ENCODE measurements around the gene RORC. TPM values are rescaled to one million over a fixed set of nuclear protein-coding genes. Genes with fewer than 3 reads are reported as not detected.
A peak's percentile ranks its signal among the peaks of the same experiment; 100 is the strongest.
"Not testable (repeated sequence)": the region's sequence is repeated elsewhere in the genome, so short reads cannot be mapped to it uniquely, and the experiment has no call there.

Gene RORC
- total RNA-seq, 1 donor from 2014 or later = 3.9 TPM

- no peak for DNase-seq (ENCODE audit: low read depth)
Measured at GRCh38 chr1:151805066-151805820, 26.4 kb downstream of the RORC start, which contains the start of gene LINGO4. TSS of gene LINGO4 (minus strand) at chr1:151805419. CDS start at chr1:151802704, 2,715 bp downstream.

- no peak for DNase-seq (ENCODE audit: low read depth)
Measured at GRCh38 chr1:151803915-151804314, 27.7 kb downstream of the RORC start.

GRCh38 chr1:151803164-151803563 is 28.4 kb downstream of the RORC start:
- DNase-seq (ENCODE audit: low read depth) = no peak

- no peak for DNase-seq (ENCODE audit: low read depth)
Measured at GRCh38 chr1:151802372-151802771, 29.2 kb downstream of the RORC start.

- no peak for DNase-seq (ENCODE audit: low read depth)
Measured at GRCh38 chr1:151801846-151802245, 29.8 kb downstream of the RORC start.

GRCh38 chr1:151801310-151801820 is 30.2 kb downstream of the RORC start:
- no peak for DNase-seq (ENCODE audit: low read depth)

- DNase-seq (ENCODE audit: low read depth) = no peak
Measured at GRCh38 chr1:151800830-151801229, 30.8 kb downstream of the RORC start.

GRCh38 chr1:151799179-151800022 is 32.2 kb downstream of the RORC start:
- no peak for DNase-seq (ENCODE audit: low read depth)

- no peak for DNase-seq (ENCODE audit: low read depth)
Measured at GRCh38 chr1:151798571-151798970, 33.0 kb downstream of the RORC start.

- DNase-seq (ENCODE audit: low read depth) = no peak
Measured at GRCh38 chr1:151790940-151791651, 40.5 kb downstream of the RORC start.

- DNase-seq (ENCODE audit: low read depth) = peak; percentile 99
Measured at GRCh38 chr1:151790071-151790939, 41.3 kb downstream of the RORC start, which contains the start of gene TDRKH. TSS of gene TDRKH (minus strand) at chr1:151790500. CDS start at chr1:151783022, 7,478 bp downstream.

- no peak for DNase-seq (ENCODE audit: low read depth)
Measured at GRCh38 chr1:151787689-151788088, 43.9 kb downstream of the RORC start.

- no peak for DNase-seq (ENCODE audit: low read depth)
Measured at GRCh38 chr1:151783796-151784195, 47.8 kb downstream of the RORC start.

- DNase-seq (ENCODE audit: low read depth) = no peak
Measured at GRCh38 chr1:151782741-151783140, 48.9 kb downstream of the RORC start.

GRCh38 chr1:151782026-151782425 is 49.6 kb downstream of the RORC start:
- DNase-seq (ENCODE audit: low read depth) = not testable (repeated sequence)

- DNase-seq (ENCODE audit: low read depth) = not testable (repeated sequence)
Measured at GRCh38 chr1:151780736-151781135, 50.9 kb downstream of the RORC start.

- DNase-seq (ENCODE audit: low read depth) = no peak
Measured at GRCh38 chr1:151779852-151780251, 51.8 kb downstream of the RORC start.

GRCh38 chr1:151777317-151777716 is 54.3 kb downstream of the RORC start:
- DNase-seq (ENCODE audit: low read depth) = no peak

- no peak for DNase-seq (ENCODE audit: low read depth)
Measured at GRCh38 chr1:151776665-151777062, 54.9 kb downstream of the RORC start.

- DNase-seq (ENCODE audit: low read depth) = no peak
Measured at GRCh38 chr1:151775894-151776664, 55.5 kb downstream of the RORC start.

Data from renal cortical epithelial cell (primary cell).